RWPE1 (cell line): Measurements from ENCODE around the gene DIPK2A.

Experiments
- CTCF ChIA-PET: fragments of 350-600 bp; sonication (Branson Sonifier 250); formaldehyde crosslinking; extraction: SDS; loops from one replicate; lab custom pipeline; 2021; lab: Yijun Ruan, JAX
- POLR2A ChIA-PET: fragments of 400-600 bp; formaldehyde crosslinking; extraction: SDS; loops from one replicate; lab custom pipeline; 2020; ENCODE audit warnings: antibody characterized with exemption; ENCODE audit not compliant: low non-redundant PET; lab: Yijun Ruan, JAX
- DNase-seq: peaks from one replicate; pipeline ENCODE4 v3.0.0; 2012; ENCODE audit warnings: low spot score
- H3K27ac ChIP-seq: fragments of 450-650 bp; 2 replicates; pipeline ENCODE4 v1.5.1; 2017
- CTCF ChIP-seq: fragments of 450-650 bp; conservative IDR thresholded peaks from 2 replicates; pipeline ENCODE4 v1.5.1; 2017; ENCODE audit warnings: low read depth, mild to moderate bottlenecking

DIPK2A gene

DNA sequence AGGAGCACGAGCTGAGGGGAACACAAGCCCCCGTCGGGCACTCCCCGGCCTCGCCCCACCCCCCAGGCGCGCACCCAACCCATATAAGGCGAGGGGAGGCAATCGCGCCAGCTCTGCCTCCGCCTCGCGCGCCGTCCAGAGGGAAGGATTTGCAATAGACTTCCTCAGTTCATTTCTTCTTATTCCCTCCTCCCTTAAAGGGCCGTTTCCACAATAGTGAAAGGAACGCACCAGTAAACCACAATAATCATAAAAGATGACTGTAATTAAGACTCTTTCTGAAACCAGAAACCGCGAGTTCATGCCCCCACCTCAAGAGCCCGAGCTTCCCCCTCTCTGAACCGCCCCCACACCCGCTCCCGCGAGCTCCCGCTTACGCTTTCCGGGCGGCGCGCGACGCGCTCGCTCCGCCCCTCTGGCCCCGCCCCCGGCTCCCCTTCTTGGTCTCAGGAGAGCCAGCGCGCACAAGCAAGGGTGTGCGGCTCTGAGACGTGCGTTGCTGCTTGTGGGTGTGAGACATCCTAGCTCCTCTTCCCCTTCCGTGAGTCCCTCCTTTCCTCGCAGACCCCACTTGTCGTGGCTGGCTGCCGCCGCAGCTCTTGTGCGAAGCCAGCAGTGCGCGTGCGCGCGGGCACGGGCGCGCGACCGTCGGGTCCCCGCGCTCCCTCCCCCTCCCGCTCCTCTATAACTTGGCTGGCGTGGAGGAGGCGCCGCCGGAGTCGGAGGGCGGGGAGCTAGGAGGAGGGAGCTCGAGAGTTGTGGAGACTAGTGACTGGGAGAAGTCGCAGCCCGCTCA lies at the start of gene DIPK2A:
DIPK2A (plus strand) TSS at position 465 of the 796 bp plus-strand sequence. CDS start 510 bp downstream, outside the sequence.
- ChIA-PET POLR2A (no interaction called here), CTCF (interaction anchor here (0.6 to 1.0 kb wide), 6 partner anchors 8 to 262 kb away, joined by 3 to 5 read pairs (median 4); no protein-coding TSS in a partner anchor)
- peak within 1 kb of the TSS; percentile 99 for H3K27ac ChIP-seq
- peak; percentile 90 for DNase-seq
- no peak for TF ChIP-seq CTCF

DNA sequence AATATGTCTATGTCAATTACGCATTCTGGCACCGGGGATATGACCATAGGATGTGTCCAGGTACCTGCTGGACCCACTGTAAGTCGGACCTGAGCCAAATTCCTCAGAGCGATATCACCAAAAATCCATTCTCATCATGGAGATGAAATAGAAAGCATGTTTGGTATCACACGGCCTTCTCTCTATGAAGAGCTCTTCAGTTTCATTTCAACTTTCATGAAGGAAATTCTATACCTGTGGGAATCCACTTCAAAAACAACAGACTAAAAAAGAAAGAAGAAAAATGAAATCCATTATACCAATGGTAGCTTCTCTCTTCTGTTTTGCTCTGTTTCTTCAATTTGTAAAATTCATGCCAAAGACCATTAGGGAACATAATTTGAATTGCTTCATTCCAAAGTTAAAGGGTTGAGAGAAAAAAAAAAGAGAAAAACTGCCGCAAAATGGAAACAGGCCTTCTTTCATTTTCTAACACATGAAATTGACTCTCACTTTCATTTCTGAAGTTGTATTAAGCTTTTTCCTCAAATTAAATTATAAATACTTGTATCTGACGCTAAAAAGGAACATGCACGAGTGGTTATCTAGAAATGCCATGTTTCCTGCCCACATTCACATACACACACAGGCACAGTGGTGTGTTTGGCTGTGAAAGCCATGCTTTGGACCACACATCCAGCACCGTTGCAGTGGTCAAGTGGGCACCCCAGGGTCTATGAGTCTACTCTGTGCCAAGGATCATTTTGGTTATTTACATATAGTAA lies 46.9 kb upstream of the DIPK2A start:
- H3K27ac ChIP-seq = no peak overlapping the region
- no peak for DNase-seq
- TF ChIP-seq CTCF = no peak
- CTCF ChIA-PET = no interaction called here
- POLR2A ChIA-PET = no interaction called here

GRCh38 chr3:143928056-143928455 lies 43.6 kb upstream of the DIPK2A start:
- no peak overlapping the region for H3K27ac ChIP-seq
- no peak for DNase-seq
- TF ChIP-seq CTCF = no peak
- CTCF ChIA-PET = no interaction called here
- POLR2A ChIA-PET = no interaction called here

- H3K27ac ChIP-seq = no peak overlapping the region
- DNase-seq = no peak
- POLR2A ChIA-PET = no interaction called here
- CTCF ChIA-PET = no interaction called here
- no peak for TF ChIP-seq CTCF
Measured at GRCh38 chr3:143928541-143929255, 42.9 kb upstream of the DIPK2A start.

DNA sequence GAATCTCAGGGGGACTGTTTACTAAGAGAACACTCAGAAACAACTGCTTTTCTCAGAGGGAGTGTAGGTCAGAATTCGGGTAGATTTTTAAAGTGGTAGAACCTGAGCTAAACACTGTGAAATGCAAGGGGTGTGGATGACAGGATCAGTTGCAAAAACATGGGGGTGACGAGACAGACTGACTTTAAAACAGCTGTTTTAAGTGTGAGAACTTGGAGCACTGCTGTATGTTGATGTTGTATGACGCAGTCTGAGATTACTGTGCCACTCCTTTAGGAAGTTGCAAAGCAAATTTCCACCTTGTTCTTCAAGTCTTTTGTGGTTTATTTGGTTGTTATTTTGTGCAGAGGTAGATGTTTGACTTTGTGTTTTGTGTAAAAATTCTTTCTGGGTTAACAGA lies 36.8 kb upstream of the DIPK2A start:
- ChIA-PET CTCF (interaction anchor here (0.5 to 0.7 kb wide), 2 partner anchors 259 to 819 kb away, joined by 3 read pairs; no protein-coding TSS in a partner anchor), POLR2A (no interaction called here)
- H3K27ac ChIP-seq = no peak overlapping the region
- DNase-seq = no peak
- TF ChIP-seq CTCF = no peak

GRCh38 chr3:143935678-143936077 lies 35.9 kb upstream of the DIPK2A start:
- CTCF ChIA-PET = interaction anchor here (0.7 kb wide), 1 partner anchor 259 kb away, joined by 3 read pairs; no protein-coding TSS in a partner anchor
- no peak for TF ChIP-seq CTCF
- DNase-seq = peak; percentile 6

More at GRCh38 chr3:143935678-143936077, 35.9 kb upstream of the DIPK2A start:
- POLR2A ChIA-PET = no interaction called here
- H3K27ac ChIP-seq = no peak overlapping the region
